SU-DHL-6 (cell line): Measurements from ENCODE around the gene RANBP9.

Experiments
- EZH2phosphoT487 ChIP-seq: fragments of 200-600 bp; sonication (generic), shearing (Covaris generic); conservative IDR thresholded peaks from 2 replicates; pipeline ENCODE4 v1.6.1; 2018; ENCODE audit warnings: mild to moderate bottlenecking, antibody characterized with exemption, low read length, moderate library complexity, mixed read lengths
- TF ChIP-seq, protein P1 (sequence below): fragments of 200-600 bp; sonication (generic); IDR thresholded peaks from one replicate; pipeline ENCODE4 v1.5.1; 2017; ENCODE audit warnings: antibody characterized with exemption, mild to moderate bottlenecking, low read length, moderate library complexity; ENCODE audit not compliant: insufficient read depth, poor library complexity, severe bottlenecking

DNA sequence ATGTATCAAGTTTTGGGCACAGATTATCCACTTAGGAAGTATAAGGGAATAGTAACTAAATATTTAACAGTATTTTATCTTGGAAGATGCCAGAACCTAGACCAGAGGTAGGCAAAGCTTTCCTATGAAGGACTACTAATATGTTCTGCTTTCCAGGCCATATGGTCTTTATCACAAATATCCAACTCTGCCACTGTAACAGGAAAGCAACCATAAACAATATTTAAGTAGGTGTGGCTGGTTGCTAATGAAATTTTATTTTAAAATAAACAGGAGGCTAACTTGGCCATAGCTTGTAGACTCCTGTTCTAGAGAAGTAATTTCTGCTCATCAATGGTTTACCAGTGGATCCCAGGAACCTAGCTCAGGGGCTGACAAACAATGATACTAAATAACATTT is 57.1 kb downstream of the RANBP9 start:
- TF ChIP-seq, protein P1, sequence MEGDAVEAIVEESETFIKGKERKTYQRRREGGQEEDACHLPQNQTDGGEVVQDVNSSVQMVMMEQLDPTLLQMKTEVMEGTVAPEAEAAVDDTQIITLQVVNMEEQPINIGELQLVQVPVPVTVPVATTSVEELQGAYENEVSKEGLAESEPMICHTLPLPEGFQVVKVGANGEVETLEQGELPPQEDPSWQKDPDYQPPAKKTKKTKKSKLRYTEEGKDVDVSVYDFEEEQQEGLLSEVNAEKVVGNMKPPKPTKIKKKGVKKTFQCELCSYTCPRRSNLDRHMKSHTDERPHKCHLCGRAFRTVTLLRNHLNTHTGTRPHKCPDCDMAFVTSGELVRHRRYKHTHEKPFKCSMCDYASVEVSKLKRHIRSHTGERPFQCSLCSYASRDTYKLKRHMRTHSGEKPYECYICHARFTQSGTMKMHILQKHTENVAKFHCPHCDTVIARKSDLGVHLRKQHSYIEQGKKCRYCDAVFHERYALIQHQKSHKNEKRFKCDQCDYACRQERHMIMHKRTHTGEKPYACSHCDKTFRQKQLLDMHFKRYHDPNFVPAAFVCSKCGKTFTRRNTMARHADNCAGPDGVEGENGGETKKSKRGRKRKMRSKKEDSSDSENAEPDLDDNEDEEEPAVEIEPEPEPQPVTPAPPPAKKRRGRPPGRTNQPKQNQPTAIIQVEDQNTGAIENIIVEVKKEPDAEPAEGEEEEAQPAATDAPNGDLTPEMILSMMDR, result no peak
- TF ChIP-seq EZH2phosphoT487, result no peak
